Stimulated activated naive CD8-positive, alpha-beta T cell treated with anti-CD3 and anti-CD28 coated beads, Interleukin-15, amount 100 ng/mL, for 72 hours (primary cell): ENCODE data around the gene FBXW11.

Experiments
- ATAC-seq: fragments of 150-1000 bp; cut with Tn5 transposase; 2 replicates; pipeline ENCODE4 v1.10.0; 2021; ENCODE audit warnings: mild to moderate bottlenecking, moderate library complexity
- DNase-seq, 2 donors: peaks; one replicate each; pipeline ENCODE4 v3.0.0; 2021 to 2022
- H3K27ac Mint-ChIP-seq, 2 donors: one replicate each; pipeline ENCODE4 v1.8.0; 2022; ENCODE audit warnings: mild to moderate bottlenecking in 2 of 2, mixed read lengths in 2 of 2, moderate library complexity in 2 of 2
- H3K27me3 Mint-ChIP-seq: one replicate; pipeline ENCODE4 v1.8.0; 2022; ENCODE audit warnings: mixed read lengths
- H3K4me1 Mint-ChIP-seq: one replicate; pipeline ENCODE4 v1.8.0; 2022; ENCODE audit warnings: mild to moderate bottlenecking, mixed read lengths
- H3K4me3 Mint-ChIP-seq, 2 donors: one replicate each; pipeline ENCODE4 v1.8.0; 2022; ENCODE audit warnings: mild to moderate bottlenecking in 2 of 2, mixed read lengths in 2 of 2, moderate library complexity in 1 of 2
- H3K9me3 Mint-ChIP-seq, 2 donors: one replicate each; pipeline ENCODE4 v1.8.0; 2022; ENCODE audit warnings: mixed read lengths in 2 of 2

FBXW11 gene

GRCh38 chr5:171867786-171868185, 138.7 kb downstream of the FBXW11 start:
- no peaks in the 10 kb centered on the region for H3K27me3 Mint-ChIP-seq
- DNase-seq (no peak), ATAC-seq (no peak)
- H3K4me3 Mint-ChIP-seq = no peak overlapping the region
- H3K27ac Mint-ChIP-seq = no peak overlapping the region
- peaks cover 13% of the 10 kb centered on the region for H3K4me1 Mint-ChIP-seq
- H3K9me3 Mint-ChIP-seq = no peaks in the 10 kb centered on the region

- Mint-ChIP-seq H3K27ac (no peak overlapping the region), H3K9me3 (no peaks in the 10 kb centered on the region), H3K27me3 (no peaks in the 10 kb centered on the region), H3K4me1 (peaks cover 13% of the 10 kb centered on the region), H3K4me3 (no peak overlapping the region)
- DNase-seq = no peak
- no peak for ATAC-seq
Measured at GRCh38 chr5:171865471-171865870, 141.0 kb downstream of the FBXW11 start.

GRCh38 chr5:171863935-171864334, 142.5 kb downstream of the FBXW11 start:
- H3K27me3 Mint-ChIP-seq = no peaks in the 10 kb centered on the region
- no peak overlapping the region for H3K27ac Mint-ChIP-seq
- ATAC-seq (no peak), DNase-seq (no peak)
- peaks cover 13% of the 10 kb centered on the region for H3K4me1 Mint-ChIP-seq
- H3K4me3 Mint-ChIP-seq = no peak overlapping the region
- H3K9me3 Mint-ChIP-seq = no peaks in the 10 kb centered on the region

- Mint-ChIP-seq H3K4me3 (no peak overlapping the region), H3K9me3 (no peaks in the 10 kb centered on the region), H3K27me3 (no peaks in the 10 kb centered on the region), H3K4me1 (peaks cover 19% of the 10 kb centered on the region), H3K27ac (no peak overlapping the region)
- ATAC-seq (no peak), DNase-seq (no peak)
Measured at GRCh38 chr5:171862624-171863023, 143.8 kb downstream of the FBXW11 start.

- no peaks in the 10 kb centered on the region for H3K27me3 Mint-ChIP-seq
- ATAC-seq (no peak), DNase-seq (no peak)
- H3K9me3 Mint-ChIP-seq = no peaks in the 10 kb centered on the region
- H3K27ac Mint-ChIP-seq = no peak overlapping the region
- no peak overlapping the region for H3K4me3 Mint-ChIP-seq
- peaks cover 15% of the 10 kb centered on the region for H3K4me1 Mint-ChIP-seq
Measured at GRCh38 chr5:171861381-171861780, 145.1 kb downstream of the FBXW11 start.

GRCh38 chr5:171858303-171858702, 148.1 kb downstream of the FBXW11 start:
- Mint-ChIP-seq H3K4me3 (no peak overlapping the region), H3K27ac (peak overlapping the region in 1 of 2 donors; percentile 49), H3K9me3 (no peaks in the 10 kb centered on the region), H3K4me1 (peaks cover 17% of the 10 kb centered on the region), H3K27me3 (no peaks in the 10 kb centered on the region)
- ATAC-seq = peak; percentile 54
- no peak for DNase-seq

GRCh38 chr5:171857489-171857876, 149.0 kb downstream of the FBXW11 start:
- H3K9me3 Mint-ChIP-seq = no peaks in the 10 kb centered on the region
- peak overlapping the region in 1 of 2 donors; percentile 7 for H3K4me3 Mint-ChIP-seq
- DNase-seq (no peak), ATAC-seq (no peak)
- peak overlapping the region in 1 of 2 donors; percentile 88 for H3K27ac Mint-ChIP-seq
- H3K27me3 Mint-ChIP-seq = no peaks in the 10 kb centered on the region
- H3K4me1 Mint-ChIP-seq = peaks cover 17% of the 10 kb centered on the region

- Mint-ChIP-seq H3K27me3 (no peaks in the 10 kb centered on the region), H3K9me3 (no peaks in the 10 kb centered on the region), H3K4me3 (no peak overlapping the region), H3K27ac (peak overlapping the region in 1 of 2 donors; percentile 77), H3K4me1 (peaks cover 17% of the 10 kb centered on the region)
- DNase-seq = no peak
- no peak for ATAC-seq
Measured at GRCh38 chr5:171855798-171856763, 150.4 kb downstream of the FBXW11 start.

GRCh38 chr5:171855265-171855664, 151.2 kb downstream of the FBXW11 start:
- Mint-ChIP-seq H3K9me3 (no peaks in the 10 kb centered on the region), H3K27ac (no peak overlapping the region), H3K4me3 (no peak overlapping the region), H3K27me3 (no peaks in the 10 kb centered on the region), H3K4me1 (peaks cover 17% of the 10 kb centered on the region)
- ATAC-seq (no peak), DNase-seq (no peak)

GRCh38 chr5:171852255-171852681, 154.2 kb downstream of the FBXW11 start:
- H3K27me3 Mint-ChIP-seq = no peaks in the 10 kb centered on the region
- no peak overlapping the region for H3K4me3 Mint-ChIP-seq
- no peaks in the 10 kb centered on the region for H3K9me3 Mint-ChIP-seq
- DNase-seq (no peak), ATAC-seq (no peak)
- H3K4me1 Mint-ChIP-seq = peaks cover 12% of the 10 kb centered on the region
- H3K27ac Mint-ChIP-seq = no peak overlapping the region

GRCh38 chr5:171851251-171851650, 155.2 kb downstream of the FBXW11 start:
- no peaks in the 10 kb centered on the region for H3K27me3 Mint-ChIP-seq
- no peak overlapping the region for H3K27ac Mint-ChIP-seq
- no peak overlapping the region for H3K4me3 Mint-ChIP-seq
- no peak for ATAC-seq
- peaks cover 8% of the 10 kb centered on the region for H3K4me1 Mint-ChIP-seq
- no peaks in the 10 kb centered on the region for H3K9me3 Mint-ChIP-seq
- DNase-seq = no peak

- Mint-ChIP-seq H3K9me3 (no peaks in the 10 kb centered on the region), H3K4me1 (no peaks in the 10 kb centered on the region), H3K4me3 (no peak overlapping the region), H3K27me3 (no peaks in the 10 kb centered on the region), H3K27ac (no peak overlapping the region)
- DNase-seq = no peak
- ATAC-seq = no peak
Measured at GRCh38 chr5:171850324-171850947, 156.0 kb downstream of the FBXW11 start.

- DNase-seq = no peak
- no peaks in the 10 kb centered on the region for H3K9me3 Mint-ChIP-seq
- H3K27ac Mint-ChIP-seq = no peak overlapping the region
- no peaks in the 10 kb centered on the region for H3K4me1 Mint-ChIP-seq
- H3K4me3 Mint-ChIP-seq = no peak overlapping the region
- no peaks in the 10 kb centered on the region for H3K27me3 Mint-ChIP-seq
- no peak for ATAC-seq
Measured at GRCh38 chr5:171849585-171850323, 156.7 kb downstream of the FBXW11 start.

- H3K4me3 Mint-ChIP-seq = no peak overlapping the region
- no peaks in the 10 kb centered on the region for H3K9me3 Mint-ChIP-seq
- H3K27me3 Mint-ChIP-seq = no peaks in the 10 kb centered on the region
- H3K4me1 Mint-ChIP-seq = no peaks in the 10 kb centered on the region
- no peak for DNase-seq
- H3K27ac Mint-ChIP-seq = peak overlapping the region in 1 of 2 donors; percentile 68
- no peak for ATAC-seq
Measured at GRCh38 chr5:171848911-171849520, 157.4 kb downstream of the FBXW11 start.

GRCh38 chr5:171848486-171848885, 158.0 kb downstream of the FBXW11 start:
- H3K4me1 Mint-ChIP-seq = no peaks in the 10 kb centered on the region
- H3K27ac Mint-ChIP-seq = no peak overlapping the region
- no peak overlapping the region for H3K4me3 Mint-ChIP-seq
- no peaks in the 10 kb centered on the region for H3K27me3 Mint-ChIP-seq
- no peak for DNase-seq
- ATAC-seq = no peak
- H3K9me3 Mint-ChIP-seq = no peaks in the 10 kb centered on the region
